Prostate gland (tissue), 2 donors: ENCODE data around the gene DLGAP1.
A peak's percentile ranks its signal among the peaks of the same experiment; 100 is the strongest.

Experiments used
- CTCF ChIP-seq, 4 experiments: fragments of 200-600 bp in 2 of 4; fragments of 450-650 bp in 2 of 4; sonication (generic) in 2 of 4; IDR thresholded peaks; 1 replicate in 3 of 4; 2 replicates in 1 of 4; pipeline ENCODE4 v1.5.1; 2016 to 2019; ENCODE audit warnings: antibody characterized with exemption in 4 of 4, mild to moderate bottlenecking in 2 of 4, moderate library complexity in 2 of 4
- POLR2A ChIP-seq: fragments of 450-650 bp; IDR thresholded peaks from one replicate; pipeline ENCODE4 v1.6.1; 2016; ENCODE audit warnings: antibody characterized with exemption, mild to moderate bottlenecking

GRCh38 chr18:3885209-3885792, 569.8 kb downstream of the DLGAP1 start:
- TF ChIP-seq CTCF (IDR thresholded peaks at IDR 0.05): peak in 1 of 4 experiments; percentile 36
- TF ChIP-seq POLR2A: no peak
